GM21367 (cell line): Measurements from ENCODE around the gene ZIC5.

Source experiments
- ATAC-seq: cut with Tn5 transposase; IDR thresholded peaks from one replicate; pipeline ENCODE4 v1.9.1; 2021; ENCODE audit not compliant: unreplicated experiment

Gene ZIC5

DNA sequence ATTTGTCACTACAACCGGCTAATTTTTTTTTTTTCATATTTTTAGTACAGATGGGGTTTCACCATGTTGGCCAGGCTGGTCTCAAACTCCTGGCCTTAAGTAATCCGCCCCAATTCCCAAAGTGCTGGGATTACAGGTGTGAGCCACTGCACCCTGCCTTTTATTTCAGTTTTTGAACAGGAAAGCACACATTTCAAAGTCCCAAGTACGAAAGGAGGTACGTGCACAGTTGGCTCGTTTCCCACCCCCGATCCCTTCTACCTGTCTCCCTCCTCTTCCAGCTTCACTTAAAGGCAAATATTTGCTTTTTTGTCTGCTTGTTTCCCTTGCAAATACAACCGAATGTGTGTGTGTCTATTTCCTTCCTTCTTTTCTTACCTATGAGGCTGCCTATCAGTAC, 30.5 kb downstream of the ZIC5 start:
- no peak for ATAC-seq

DNA sequence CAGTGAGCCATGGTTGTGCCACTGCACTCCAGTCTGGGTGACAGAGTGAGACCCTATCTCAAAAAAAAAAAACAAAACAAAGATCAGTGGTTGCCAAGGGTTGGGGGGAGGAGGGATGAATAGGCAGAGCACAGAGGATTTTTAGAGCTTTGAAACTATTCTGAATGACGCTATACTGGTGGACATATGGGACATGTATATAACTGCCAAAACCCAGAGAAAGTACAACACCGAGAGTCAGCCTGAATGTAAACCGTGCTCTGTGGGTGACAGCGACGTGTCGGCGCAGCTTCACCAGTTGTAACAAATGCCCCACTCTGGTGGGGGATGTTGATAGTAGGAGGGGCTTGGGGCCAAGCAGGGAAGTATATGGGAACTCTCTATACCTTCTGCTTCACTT, 32.9 kb downstream of the ZIC5 start:
- ATAC-seq = no peak

DNA sequence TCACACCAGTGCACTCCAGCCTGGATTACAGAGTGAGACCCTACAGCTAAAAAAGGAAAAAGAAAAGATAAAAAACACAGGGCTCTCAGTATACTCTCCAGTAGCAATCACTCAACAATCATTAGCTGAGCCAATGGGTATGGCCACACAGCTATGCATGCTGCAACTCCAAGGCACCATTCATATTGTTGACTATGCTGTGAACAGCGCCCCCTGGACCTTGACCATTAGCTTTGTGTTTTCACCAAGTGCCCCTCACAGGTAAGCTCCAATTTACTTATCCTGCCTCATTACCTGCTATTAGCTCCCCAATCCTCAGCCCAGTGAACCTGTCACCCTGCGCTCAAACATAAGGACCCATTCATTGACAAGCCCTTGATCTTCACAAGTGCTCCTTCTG, 35.8 kb downstream of the ZIC5 start:
- no peak for ATAC-seq

- no peak for ATAC-seq
Measured at GRCh38 chr13:99932912-99933311, 38.7 kb downstream of the ZIC5 start.

GRCh38 chr13:99930925-99931324, 40.6 kb downstream of the ZIC5 start:
- ATAC-seq = no peak

GRCh38 chr13:99929866-99930265, 41.7 kb downstream of the ZIC5 start:
- ATAC-seq = no peak

GRCh38 chr13:99926014-99926731, 45.4 kb downstream of the ZIC5 start:
- no peak for ATAC-seq

DNA sequence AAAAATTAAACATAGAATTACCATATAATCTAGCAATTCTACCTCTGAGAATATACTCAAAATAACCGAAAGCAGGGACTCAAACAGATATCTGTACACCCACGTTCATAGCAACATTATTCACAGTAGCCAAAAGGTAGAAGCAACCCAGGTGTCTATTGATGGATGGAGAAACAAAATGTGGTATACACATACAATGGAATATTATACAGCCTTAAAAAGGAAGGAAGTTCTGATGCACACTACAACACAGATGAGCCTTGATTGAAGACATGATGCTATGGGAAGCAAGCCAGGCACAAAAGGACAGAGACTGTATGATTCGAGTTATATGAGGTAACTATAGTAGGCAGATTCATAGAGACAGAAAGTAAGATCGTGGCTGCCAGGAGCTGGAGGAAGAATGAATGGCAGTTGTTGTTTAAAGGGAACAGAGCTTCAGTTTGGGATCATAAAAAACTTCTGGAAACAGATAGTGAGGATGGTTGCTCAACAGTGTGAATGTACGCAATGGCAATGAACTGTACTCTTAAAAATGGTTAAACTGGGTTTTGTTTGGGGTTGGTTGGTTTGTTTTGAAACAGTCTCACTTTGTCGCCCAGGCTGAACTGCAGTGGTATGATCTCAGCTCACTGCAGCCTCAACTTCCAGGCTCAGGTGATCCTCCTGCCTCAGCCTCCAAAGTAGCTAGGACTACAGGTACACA, 47.5 kb downstream of the ZIC5 start:
- no peak for ATAC-seq

GRCh38 chr13:99922631-99923404, 48.7 kb downstream of the ZIC5 start:
- ATAC-seq = no peak

GRCh38 chr13:99919132-99919531, 52.4 kb downstream of the ZIC5 start:
- ATAC-seq = no peak

GRCh38 chr13:99916366-99917103, 55.0 kb downstream of the ZIC5 start:
- peak; percentile 71 for ATAC-seq

GRCh38 chr13:99913167-99913566, 58.4 kb downstream of the ZIC5 start:
- ATAC-seq = no peak
